GM18507 (cell line): Measurements from ENCODE around the gene HIGD1C.
"Not testable (repeated sequence)": the region's sequence is repeated elsewhere in the genome, so short reads cannot be mapped to it uniquely, and the experiment has no call there.

ENCODE experiments used
- DNase-seq: peaks from one replicate; pipeline ENCODE4 v3.0.0; 2011; ENCODE audit warnings: low read depth; ENCODE audit not compliant: insufficient read length; ENCODE audit errors: extremely low spot score
- FAIRE-seq: peaks from 2 replicates; lab custom pipeline; 2011; peaks lifted over from hg19 to GRCh38; lab: Jason Lieb, UNC

HIGD1C gene

GRCh38 chr12:50952510-50952909 lies at the start of gene HIGD1C:
Gene HIGD1C, plus strand, starts transcription at chr12:50952544. Its CDS starts 1,455 bp downstream, at chr12:50953999.
- FAIRE-seq (no peak), DNase-seq (no peak)

GRCh38 chr12:50908479-50908878 lies 43.9 kb upstream of the HIGD1C start:
- not testable (repeated sequence) for FAIRE-seq, DNase-seq

- FAIRE-seq, DNase-seq: not testable (repeated sequence)
Measured at GRCh38 chr12:50912361-50912760, 40.0 kb upstream of the HIGD1C start.

- FAIRE-seq = no peak
- no peak for DNase-seq
Measured at GRCh38 chr12:50913224-50913623, 39.1 kb upstream of the HIGD1C start.

- FAIRE-seq (no peak), DNase-seq (no peak)
Measured at GRCh38 chr12:50914872-50915484, 37.4 kb upstream of the HIGD1C start.

GRCh38 chr12:50916292-50916691 lies 36.1 kb upstream of the HIGD1C start:
- no peak for FAIRE-seq
- DNase-seq = no peak

GRCh38 chr12:50918584-50919316 lies 33.6 kb upstream of the HIGD1C start:
- no peak for DNase-seq
- FAIRE-seq = peak; percentile 70

GRCh38 chr12:50922820-50923219 lies 29.5 kb upstream of the HIGD1C start:
- DNase-seq (no peak), FAIRE-seq (no peak)

- DNase-seq (no peak), FAIRE-seq (no peak)
Measured at GRCh38 chr12:50923361-50924130, 28.8 kb upstream of the HIGD1C start.

GRCh38 chr12:50924131-50924438 lies 28.3 kb upstream of the HIGD1C start:
- FAIRE-seq (peak; percentile 91), DNase-seq (no peak)

GRCh38 chr12:50924439-50925341 lies 27.7 kb upstream of the HIGD1C start:
- peak; percentile 38 for DNase-seq
- peak; percentile 42 for FAIRE-seq

GRCh38 chr12:50925342-50925651 lies 27.0 kb upstream of the HIGD1C start:
- DNase-seq = no peak

GRCh38 chr12:50925920-50926319 lies 26.4 kb upstream of the HIGD1C start:
- FAIRE-seq (no peak), DNase-seq (no peak)

More at GRCh38 chr12:50925342-50925651, 27.0 kb upstream of the HIGD1C start:
- no peak for FAIRE-seq

- DNase-seq = no peak
- FAIRE-seq = no peak
Measured at GRCh38 chr12:50926415-50926814, 25.9 kb upstream of the HIGD1C start.

GRCh38 chr12:50926932-50927331 lies 25.4 kb upstream of the HIGD1C start:
- FAIRE-seq, DNase-seq: not testable (repeated sequence)

- DNase-seq (no peak), FAIRE-seq (no peak)
Measured at GRCh38 chr12:50927356-50927755, 25.0 kb upstream of the HIGD1C start.

GRCh38 chr12:50927766-50928224 lies 24.5 kb upstream of the HIGD1C start:
- no peak for DNase-seq
- FAIRE-seq = peak; percentile 57

GRCh38 chr12:50928392-50928791 lies 24.0 kb upstream of the HIGD1C start:
- no peak for DNase-seq
- FAIRE-seq = no peak

- no peak for DNase-seq
- FAIRE-seq = no peak
Measured at GRCh38 chr12:50929831-50930230, 22.5 kb upstream of the HIGD1C start.

- FAIRE-seq, DNase-seq: not testable (repeated sequence)
Measured at GRCh38 chr12:50930477-50930876, 21.9 kb upstream of the HIGD1C start.
